Sigmoid colon (tissue), 4 donors: ENCODE results near the gene MBOAT7.

ENCODE experiments used
- CTCF ChIP-seq, 4 experiments: fragments of 450-650 bp in 3 of 4; fragments of 200-600 bp in 1 of 4; IDR thresholded peaks; one replicate each; pipeline ENCODE4 v1.5.1; 2016 to 2019; ENCODE audit warnings: antibody characterized with exemption in 4 of 4, mild to moderate bottlenecking in 3 of 4, moderate library complexity in 2 of 4
- EP300 ChIP-seq, 4 donors: sonication (generic); formaldehyde crosslinking; IDR thresholded peaks; one replicate each; pipeline ENCODE4 v1.6.1; 2017; ENCODE audit warnings: antibody characterized with exemption in 4 of 4
- POLR2AphosphoS5 ChIP-seq, 4 donors: sonication (generic); formaldehyde crosslinking; IDR thresholded peaks; one replicate each; pipeline ENCODE4 v1.6.1; 2017; ENCODE audit warnings: antibody characterized with exemption in 4 of 4

- TF ChIP-seq CTCF (IDR thresholded peaks at IDR 0.05): no peak
- no peak for TF ChIP-seq POLR2AphosphoS5 (IDR thresholded peaks at IDR 0.05)
- no peak for TF ChIP-seq EP300 (IDR thresholded peaks at IDR 0.05)
These were observed 20.1 kb downstream of the MBOAT7 start for GRCh38 chr19:54169149-54169740.
